Activated CD4-positive, alpha-beta memory T cell treated with anti-CD3 and anti-CD28 coated beads for 36 hours (primary cell): ENCODE results near the gene LIPG. TPM values are rescaled to one million over a fixed set of nuclear protein-coding genes. Genes with fewer than 3 reads are reported as not detected.

Experiments
- CTCF ChIA-PET: fragments of 350-600 bp; sonication (Branson Sonifier 250); formaldehyde crosslinking; loops from one replicate; lab custom pipeline; 2021; ENCODE audit warnings: antibody characterized with exemption, inconsistent platforms; lab: Charles Lee
- POLR2A ChIA-PET: fragments of 350-600 bp; sonication (Branson Sonifier 250); formaldehyde crosslinking; loops from one replicate; lab custom pipeline; 2021; ENCODE audit warnings: antibody characterized with exemption; lab: Charles Lee
- DNase-seq: peaks from one replicate; pipeline ENCODE4 v3.0.0-alpha.2; 2020
- H3K27ac Mint-ChIP-seq: one replicate; pipeline ENCODE4 v1.8.0; 2021; ENCODE audit warnings: mixed read lengths
- H3K27me3 Mint-ChIP-seq: one replicate; pipeline ENCODE4 v1.8.0; 2021; ENCODE audit warnings: mixed read lengths
- H3K36me3 Mint-ChIP-seq: one replicate; pipeline ENCODE4 v1.8.0; 2021; ENCODE audit warnings: mixed read lengths
- H3K4me1 Mint-ChIP-seq: one replicate; pipeline ENCODE4 v1.8.0; 2021; ENCODE audit warnings: low read depth, mixed read lengths
- H3K4me3 Mint-ChIP-seq: one replicate; pipeline ENCODE4 v1.8.0; 2021; ENCODE audit warnings: mild to moderate bottlenecking, mixed read lengths
- H3K9me3 Mint-ChIP-seq: one replicate; pipeline ENCODE4 v1.8.0; 2021; ENCODE audit warnings: mixed read lengths
- intact Hi-C: fragments of 100-400 bp; cut with micrococcal nuclease; formaldehyde crosslinking; loops from one replicate; pipeline ENCODE4 v1.15.1; 2023
- total RNA-seq, 2 experiments: library from RNA; stranded (reverse); gene quantifications; one replicate each; pipeline ENCODE4 v1.2.3, GENCODE V29; 2021

The LIPG gene
- total RNA-seq, 2 experiments from 2014 or later, result 0.17 to 0.50 TPM

- Mint-ChIP-seq H3K27ac (no peak overlapping the region), H3K4me1 (no peaks in the 10 kb centered on the region), H3K9me3 (peaks cover 3% of the 10 kb centered on the region), H3K27me3 (peaks cover 4% of the 10 kb centered on the region), H3K4me3 (no peak overlapping the region), H3K36me3 (no peaks in the 10 kb centered on the region)
- intact Hi-C loops, result no loop called here
- ChIA-PET POLR2A (no interaction called here), CTCF (no interaction called here)
- no peak for DNase-seq
Measured at GRCh38 chr18:49609256-49610021, 47.6 kb downstream of the LIPG start.

GRCh38 chr18:49610022-49610445, 48.2 kb downstream of the LIPG start:
- H3K4me3 Mint-ChIP-seq, result no peak overlapping the region
- H3K27me3 Mint-ChIP-seq, result peaks cover 2% of the 10 kb centered on the region
- intact Hi-C loops, result no loop called here
- no peak for DNase-seq
- CTCF ChIA-PET, result no interaction called here
- no peaks in the 10 kb centered on the region for H3K4me1 Mint-ChIP-seq
- peaks cover 3% of the 10 kb centered on the region for H3K9me3 Mint-ChIP-seq
- POLR2A ChIA-PET, result no interaction called here
- no peak overlapping the region for H3K27ac Mint-ChIP-seq
- H3K36me3 Mint-ChIP-seq, result no peaks in the 10 kb centered on the region

- DNase-seq, result no peak
- Mint-ChIP-seq H3K27me3 (peaks cover 2% of the 10 kb centered on the region), H3K4me1 (no peaks in the 10 kb centered on the region), H3K9me3 (no peaks in the 10 kb centered on the region), H3K4me3 (no peak overlapping the region), H3K36me3 (no peaks in the 10 kb centered on the region), H3K27ac (no peak overlapping the region)
- POLR2A ChIA-PET, result no interaction called here
- intact Hi-C loops, result no loop called here
- CTCF ChIA-PET, result no interaction called here
Measured at GRCh38 chr18:49611316-49611715, 49.5 kb downstream of the LIPG start.

- ChIA-PET CTCF (no interaction called here), POLR2A (no interaction called here)
- no peak for DNase-seq
Measured at GRCh38 chr18:49612515-49613033, 50.7 kb downstream of the LIPG start.

GRCh38 chr18:49613141-49613640, 51.3 kb downstream of the LIPG start:
- H3K27me3 Mint-ChIP-seq, result peaks cover 2% of the 10 kb centered on the region
- ChIA-PET CTCF (interaction anchor here (0.9 kb wide), 1 partner anchor 171 kb away, joined by 5 read pairs; no protein-coding TSS in a partner anchor), POLR2A (no interaction called here)
- no peak overlapping the region for H3K4me3 Mint-ChIP-seq
- intact Hi-C loops, result no loop called here
- H3K9me3 Mint-ChIP-seq, result no peaks in the 10 kb centered on the region
- no peak overlapping the region for H3K27ac Mint-ChIP-seq
- H3K4me1 Mint-ChIP-seq, result no peaks in the 10 kb centered on the region
- DNase-seq, result no peak
- no peaks in the 10 kb centered on the region for H3K36me3 Mint-ChIP-seq

More at GRCh38 chr18:49612515-49613033, 50.7 kb downstream of the LIPG start:
- intact Hi-C loops, result no loop called here
- Mint-ChIP-seq H3K9me3 (no peaks in the 10 kb centered on the region), H3K4me1 (no peaks in the 10 kb centered on the region), H3K27ac (no peak overlapping the region), H3K27me3 (peaks cover 2% of the 10 kb centered on the region), H3K4me3 (no peak overlapping the region), H3K36me3 (no peaks in the 10 kb centered on the region)

- H3K36me3 Mint-ChIP-seq, result no peaks in the 10 kb centered on the region
- no peak overlapping the region for H3K4me3 Mint-ChIP-seq
- ChIA-PET CTCF (interaction anchor here (0.5 to 0.9 kb wide), 2 partner anchors 170 to 249 kb away, joined by 3 to 5 read pairs; no protein-coding TSS in a partner anchor), POLR2A (no interaction called here)
- H3K27ac Mint-ChIP-seq, result no peak overlapping the region
- intact Hi-C loops, result no loop called here
- H3K9me3 Mint-ChIP-seq, result no peaks in the 10 kb centered on the region
- no peaks in the 10 kb centered on the region for H3K4me1 Mint-ChIP-seq
- DNase-seq, result no peak
- H3K27me3 Mint-ChIP-seq, result peaks cover 2% of the 10 kb centered on the region
Measured at GRCh38 chr18:49613641-49614151, 51.8 kb downstream of the LIPG start.

GRCh38 chr18:49616618-49617328, 54.9 kb downstream of the LIPG start:
- Mint-ChIP-seq H3K27ac (no peak overlapping the region), H3K4me3 (no peak overlapping the region), H3K4me1 (no peaks in the 10 kb centered on the region), H3K27me3 (peaks cover 6% of the 10 kb centered on the region), H3K9me3 (no peaks in the 10 kb centered on the region), H3K36me3 (no peaks in the 10 kb centered on the region)
- ChIA-PET CTCF (no interaction called here), POLR2A (no interaction called here)
- intact Hi-C loops, result no loop called here
- DNase-seq, result no peak

GRCh38 chr18:49617329-49617695, 55.5 kb downstream of the LIPG start:
- Mint-ChIP-seq H3K4me1 (no peaks in the 10 kb centered on the region), H3K9me3 (no peaks in the 10 kb centered on the region), H3K36me3 (no peaks in the 10 kb centered on the region), H3K27ac (no peak overlapping the region), H3K27me3 (peaks cover 6% of the 10 kb centered on the region), H3K4me3 (no peak overlapping the region)
- intact Hi-C loops, result no loop called here
- POLR2A ChIA-PET, result no interaction called here
- no peak for DNase-seq
- CTCF ChIA-PET, result no interaction called here

- H3K36me3 Mint-ChIP-seq, result no peaks in the 10 kb centered on the region
- no peak overlapping the region for H3K27ac Mint-ChIP-seq
- no peak for DNase-seq
- intact Hi-C loops, result no loop called here
- no peak overlapping the region for H3K4me3 Mint-ChIP-seq
- no peaks in the 10 kb centered on the region for H3K4me1 Mint-ChIP-seq
- CTCF ChIA-PET, result interaction anchor here (0.6 kb wide), 2 partner anchors 9 to 739 kb away, joined by 3 read pairs; no protein-coding TSS in a partner anchor
- POLR2A ChIA-PET, result no interaction called here
- peaks cover 8% of the 10 kb centered on the region for H3K27me3 Mint-ChIP-seq
- no peaks in the 10 kb centered on the region for H3K9me3 Mint-ChIP-seq
Measured at GRCh38 chr18:49617865-49618264, 56.0 kb downstream of the LIPG start.

GRCh38 chr18:49618742-49619681, 57.2 kb downstream of the LIPG start:
- POLR2A ChIA-PET, result no interaction called here
- no peak overlapping the region for H3K4me3 Mint-ChIP-seq
- H3K36me3 Mint-ChIP-seq, result no peaks in the 10 kb centered on the region

GRCh38 chr18:49619801-49620200, 57.9 kb downstream of the LIPG start:
- Mint-ChIP-seq H3K27me3 (peaks cover 10% of the 10 kb centered on the region), H3K4me3 (no peak overlapping the region), H3K36me3 (no peaks in the 10 kb centered on the region), H3K4me1 (no peaks in the 10 kb centered on the region), H3K27ac (no peak overlapping the region), H3K9me3 (no peaks in the 10 kb centered on the region)
- ChIA-PET CTCF (no interaction called here), POLR2A (no interaction called here)
- intact Hi-C loops, result no loop called here
- DNase-seq, result no peak

More at GRCh38 chr18:49618742-49619681, 57.2 kb downstream of the LIPG start:
- H3K4me1 Mint-ChIP-seq, result no peaks in the 10 kb centered on the region
- no peak overlapping the region for H3K27ac Mint-ChIP-seq
- H3K9me3 Mint-ChIP-seq, result no peaks in the 10 kb centered on the region
- no peak for DNase-seq
- CTCF ChIA-PET, result no interaction called here
- intact Hi-C loops, result no loop called here
- H3K27me3 Mint-ChIP-seq, result peaks cover 10% of the 10 kb centered on the region
